Umbilical cord (tissue), 2 donors: Measurements from ENCODE around the gene HDAC4. TPM values are rescaled to one million over a fixed set of nuclear protein-coding genes. Genes with fewer than 3 reads are reported as not detected.
A peak's percentile ranks its signal among the peaks of the same experiment; 100 is the strongest.

Experiments used
- DNase-seq: peaks from one replicate; pipeline ENCODE4 v3.0.0-alpha.2; 2015; ENCODE audit warnings: low spot score
- total RNA-seq: library from RNA; depleted of rRNA; stranded (reverse); fragments of >200 nt; gene quantifications from one replicate; pipeline ENCODE4 v1.2.3, GENCODE V29; 2014; ENCODE audit warnings: low replicate concordance; ENCODE audit not compliant: insufficient read depth

Gene HDAC4
- total RNA-seq, 1 donor from 2014 or later: 99.4 TPM

GRCh38 chr2:239129147-239129920 lies 271.5 kb downstream of the HDAC4 start:
- no peak for DNase-seq

DNA sequence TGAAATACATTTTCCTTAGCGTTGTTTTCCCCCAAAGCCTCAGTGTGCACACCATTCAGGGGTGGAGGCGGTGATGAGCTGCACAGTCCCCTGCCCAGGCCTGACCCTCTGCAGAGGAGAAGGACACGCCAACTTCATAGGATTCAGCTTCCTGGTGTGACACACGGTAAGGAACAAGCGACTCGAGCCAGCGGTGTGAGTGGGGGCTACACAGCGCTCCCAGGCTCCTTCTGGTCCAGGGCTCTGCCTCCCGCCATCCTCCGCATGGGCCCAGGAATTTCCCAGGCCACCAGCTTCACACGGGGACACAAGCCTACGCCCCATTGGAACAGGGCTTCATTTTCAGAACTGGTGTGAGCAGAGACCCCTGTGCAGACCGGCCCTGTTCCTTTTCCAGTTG lies 272.1 kb downstream of the HDAC4 start:
- no peak for DNase-seq

DNA sequence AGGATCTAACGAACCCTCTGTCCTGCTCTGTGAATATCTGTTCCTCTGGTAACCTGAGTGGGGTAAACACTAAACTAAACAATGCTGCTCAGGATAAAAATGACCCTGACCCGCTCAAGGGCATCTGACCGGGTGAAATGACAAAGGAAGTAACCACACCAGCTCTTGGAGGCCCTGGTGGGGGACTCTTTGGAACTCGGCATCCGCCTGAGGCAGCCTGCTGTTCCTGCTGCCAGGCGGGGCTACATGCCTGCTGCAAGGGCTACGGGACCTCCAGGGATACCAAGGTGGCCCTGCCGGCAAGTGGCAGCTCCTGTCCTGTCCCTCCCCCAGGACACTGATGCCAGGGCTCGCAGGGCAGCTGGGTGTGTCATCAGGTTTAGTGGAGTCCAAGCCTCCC lies 273.3 kb downstream of the HDAC4 start:
- no peak for DNase-seq

- no peak for DNase-seq
These were observed 274.8 kb downstream of the HDAC4 start for GRCh38 chr2:239125726-239126675.

GRCh38 chr2:239124152-239124899 lies 276.5 kb downstream of the HDAC4 start:
- DNase-seq: no peak

- no peak for DNase-seq
These were observed 278.3 kb downstream of the HDAC4 start for GRCh38 chr2:239122421-239123110.

GRCh38 chr2:239121600-239122012 lies 279.2 kb downstream of the HDAC4 start:
- no peak for DNase-seq

DNA sequence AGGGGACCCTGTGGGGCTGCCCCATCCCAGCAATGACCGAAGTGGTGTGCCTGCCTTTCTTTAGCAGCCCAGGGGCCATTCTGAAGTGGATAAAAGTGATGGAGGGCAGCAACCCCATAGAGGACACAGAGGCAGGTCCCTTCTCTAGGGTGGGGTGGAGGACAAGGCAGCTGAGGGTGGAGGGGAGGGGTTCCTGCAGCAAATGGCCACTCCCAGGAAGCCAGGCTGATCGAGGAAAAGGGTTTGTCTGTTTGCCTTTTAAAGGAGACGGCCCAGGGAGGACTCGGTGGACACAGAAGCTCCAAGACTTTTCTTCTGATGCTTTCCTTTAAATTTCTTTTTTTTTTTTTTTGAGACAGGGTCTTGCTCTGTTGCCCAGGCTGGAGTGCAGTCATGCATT lies 280.2 kb downstream of the HDAC4 start:
- DNase-seq: no peak

- no peak for DNase-seq
These were observed 281.3 kb downstream of the HDAC4 start for GRCh38 chr2:239119346-239120126.

DNA sequence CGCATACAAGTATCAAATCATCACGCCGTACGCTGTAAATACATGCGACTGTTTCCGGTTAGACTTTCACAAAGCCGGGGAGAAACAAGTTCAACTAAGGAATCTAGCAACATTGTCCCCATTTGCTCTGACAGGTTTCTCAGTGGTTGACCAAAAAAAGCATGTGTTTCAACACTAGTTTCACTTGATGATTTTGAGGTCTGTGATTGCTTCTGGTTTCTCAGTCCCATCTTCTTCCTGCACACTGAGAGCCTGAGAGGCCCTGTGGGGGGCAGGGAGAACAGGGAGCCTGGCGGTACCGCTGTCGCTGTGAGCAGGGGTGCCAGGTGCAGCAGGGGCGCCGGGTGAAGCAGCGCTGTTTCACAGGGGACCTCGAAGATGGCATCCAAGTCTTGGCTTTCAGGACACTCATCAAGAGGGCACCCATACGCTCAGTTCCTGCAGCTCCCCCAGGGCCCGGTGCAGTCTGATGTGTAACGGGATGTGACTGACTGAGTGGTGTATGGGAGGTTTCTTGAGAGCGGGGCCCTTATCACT lies 282.1 kb downstream of the HDAC4 start:
- no peak for DNase-seq

DNA sequence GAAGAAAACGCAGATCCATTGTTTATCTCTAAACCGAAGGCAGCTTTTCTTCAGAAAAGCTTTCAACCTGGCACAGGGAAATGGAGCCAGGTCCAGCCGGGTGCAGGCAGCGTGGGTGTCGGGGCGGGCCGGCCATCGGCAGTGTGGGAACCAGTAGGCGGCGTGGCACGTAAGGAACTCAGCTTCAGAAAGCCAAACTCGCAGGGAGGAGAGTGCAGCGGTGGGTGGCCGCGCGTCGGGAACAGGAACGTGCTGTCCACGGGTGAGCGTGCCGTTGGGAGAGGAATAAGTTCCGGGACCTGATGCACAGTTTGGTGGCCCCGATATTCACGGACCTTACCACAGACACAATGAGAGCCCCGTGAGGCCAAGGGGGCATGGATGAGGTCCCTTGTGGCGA lies 282.6 kb downstream of the HDAC4 start:
- DNase-seq: no peak

- DNase-seq: no peak
These were observed 283.0 kb downstream of the HDAC4 start for GRCh38 chr2:239117831-239118230.

DNA sequence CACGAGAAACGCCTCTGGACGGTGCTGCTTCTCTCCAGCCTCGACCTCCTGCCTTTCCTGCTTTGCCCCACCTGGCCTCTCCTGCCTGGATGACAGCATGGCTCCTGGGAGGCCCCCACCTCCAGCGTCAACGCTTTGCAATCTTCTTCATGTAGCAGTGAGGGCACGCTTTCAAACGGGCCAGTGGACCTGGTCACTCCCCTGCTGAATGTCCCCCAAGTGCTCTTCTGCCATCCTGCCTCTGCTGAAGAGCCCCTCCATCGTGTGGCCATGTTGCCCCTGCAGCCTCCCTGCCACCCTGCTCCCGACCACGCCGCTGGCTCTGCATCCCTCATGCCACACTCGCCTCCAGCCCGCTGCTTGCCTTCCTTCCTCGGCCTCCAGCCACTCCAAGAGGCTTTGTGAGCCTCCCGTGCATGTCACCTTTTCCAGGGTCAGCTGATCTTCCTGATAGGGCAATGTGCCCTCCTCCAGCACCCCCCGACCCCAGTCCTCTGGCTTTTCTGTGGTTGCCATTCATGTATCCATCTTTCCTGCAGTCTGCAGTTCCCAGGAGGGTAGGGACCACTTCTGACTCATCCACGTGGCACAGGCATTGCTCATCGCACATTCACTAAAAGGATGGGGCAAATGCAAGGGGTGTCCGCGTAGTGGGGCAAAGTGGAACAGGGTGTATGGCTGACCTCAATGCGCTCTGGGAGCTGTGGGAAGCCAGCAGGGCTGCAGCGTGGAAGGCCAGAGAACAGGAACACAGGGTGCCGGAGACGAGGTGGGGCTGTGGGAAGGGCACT lies 284.2 kb downstream of the HDAC4 start:
- DNase-seq: no peak

DNA sequence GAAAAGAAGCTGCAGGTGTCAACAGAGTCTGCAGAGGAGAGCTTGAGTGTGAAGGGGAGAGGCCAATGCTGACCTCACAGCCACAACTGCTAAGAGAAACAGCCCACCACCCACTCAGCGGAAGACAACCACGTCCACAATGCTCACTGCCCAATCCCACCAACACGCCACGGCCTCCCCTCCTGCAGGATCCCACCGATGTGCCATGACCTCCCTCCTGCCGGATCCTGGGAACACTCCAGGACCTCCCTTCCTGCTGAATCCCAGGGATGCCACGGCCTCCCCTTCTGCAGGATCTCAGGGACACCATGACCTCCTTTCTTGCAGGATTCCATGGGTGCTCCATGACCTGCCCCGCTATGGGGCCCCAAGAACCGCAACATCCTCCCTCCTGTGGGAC lies 285.2 kb downstream of the HDAC4 start:
- DNase-seq: no peak

DNA sequence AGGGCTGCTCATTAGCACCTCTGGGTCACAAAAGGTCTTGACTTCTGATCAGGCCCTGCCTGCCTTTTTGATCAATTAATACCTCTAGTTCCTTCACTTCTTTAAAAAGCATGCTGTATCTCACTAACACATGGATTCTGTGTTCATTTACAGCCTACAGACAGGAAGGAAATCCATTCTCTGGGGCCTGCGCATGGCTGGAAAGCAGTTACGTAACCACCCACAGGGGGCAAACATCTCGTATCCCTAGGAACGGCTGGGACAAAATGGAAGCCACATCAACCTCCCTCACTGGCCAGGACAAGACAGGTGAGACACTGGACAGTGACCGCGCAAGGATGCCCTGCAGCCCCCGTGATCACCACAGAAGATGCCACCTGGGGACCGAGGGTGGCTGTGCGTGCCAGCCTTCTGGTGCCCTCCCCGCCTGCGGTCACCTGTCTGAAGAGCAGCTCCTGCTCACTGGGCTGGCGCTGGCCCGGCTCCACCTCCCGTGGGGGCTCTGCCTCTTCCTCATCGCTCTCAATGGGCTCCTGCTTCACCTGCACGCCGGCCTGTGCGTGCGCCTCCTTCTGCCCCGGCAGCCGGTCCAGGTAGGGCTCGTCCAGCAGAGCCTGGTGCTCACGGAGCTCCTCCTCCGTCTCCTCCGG lies 286.1 kb downstream of the HDAC4 start:
- no peak for DNase-seq

DNA sequence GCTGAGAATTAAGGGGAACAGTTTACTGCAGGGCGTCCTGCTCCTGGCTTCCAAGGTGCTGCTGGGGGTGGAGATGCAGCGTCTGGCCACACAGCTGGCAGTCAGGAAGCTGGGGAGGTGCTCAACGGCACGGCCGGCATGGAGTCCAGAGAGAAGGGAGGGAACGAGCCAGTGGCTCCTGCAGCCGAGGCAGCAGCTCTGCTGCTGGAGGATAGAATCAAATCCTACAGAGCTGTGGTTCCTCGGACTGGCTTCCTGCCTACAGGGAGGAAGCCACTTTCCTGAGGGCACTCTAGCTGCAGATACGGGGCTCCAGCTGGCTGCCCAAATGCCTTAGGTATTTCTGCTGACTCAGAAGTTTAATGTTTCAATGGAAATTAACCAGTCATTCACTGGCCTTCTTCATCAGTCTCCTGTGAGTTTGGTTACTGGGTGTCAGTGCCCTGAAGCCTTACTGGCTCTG lies 286.7 kb downstream of the HDAC4 start:
- DNase-seq: peak; percentile 49

DNA sequence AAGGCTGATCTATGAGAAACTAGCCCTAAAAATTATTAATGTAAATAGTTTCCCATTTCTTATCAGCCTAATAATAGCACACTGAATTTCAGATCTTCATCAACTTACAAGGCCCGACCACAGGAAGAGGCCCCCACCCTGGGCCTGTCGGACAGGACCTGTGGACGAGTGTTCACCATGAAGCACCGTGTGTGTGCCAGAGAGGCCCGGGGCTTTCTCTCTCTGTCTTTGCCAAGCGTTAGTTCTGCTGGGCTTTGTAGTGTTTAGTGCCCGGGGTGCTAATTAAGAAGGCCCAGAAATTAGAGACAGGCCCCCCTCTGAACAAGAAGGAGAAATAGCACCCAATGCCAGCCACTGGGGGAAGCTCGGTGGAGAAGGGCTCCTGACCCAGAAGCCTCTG lies 287.2 kb downstream of the HDAC4 start:
- DNase-seq: no peak

DNA sequence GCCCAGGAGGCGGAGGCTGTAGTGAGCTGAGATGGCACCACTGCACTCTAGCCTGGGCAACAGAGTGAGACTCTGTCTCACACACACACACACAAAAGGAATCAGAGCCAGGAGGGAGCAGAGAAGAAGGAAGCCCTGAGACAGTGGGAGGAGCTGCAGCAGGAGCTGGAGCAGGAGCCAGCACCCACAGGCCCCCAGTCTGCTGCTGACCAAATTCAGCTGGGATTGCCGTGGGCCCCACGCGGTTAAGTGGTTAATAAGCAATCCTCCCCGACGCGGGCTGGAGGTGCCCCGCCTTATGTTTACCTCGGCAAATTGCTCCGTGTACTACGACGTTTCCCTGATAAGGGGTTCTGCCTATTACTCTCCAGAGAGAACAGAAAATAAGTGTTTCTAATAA lies 287.6 kb downstream of the HDAC4 start:
- peak; percentile 47 for DNase-seq
